ENCODE data around the gene ZNF792. TPM values are rescaled to one million over a fixed set of nuclear protein-coding genes. Genes with fewer than 3 reads are reported as not detected.

ZNF792 gene
- total RNA-seq, 2 donors from 2014 or later = 4.4 to 5.9 TPM

DNA sequence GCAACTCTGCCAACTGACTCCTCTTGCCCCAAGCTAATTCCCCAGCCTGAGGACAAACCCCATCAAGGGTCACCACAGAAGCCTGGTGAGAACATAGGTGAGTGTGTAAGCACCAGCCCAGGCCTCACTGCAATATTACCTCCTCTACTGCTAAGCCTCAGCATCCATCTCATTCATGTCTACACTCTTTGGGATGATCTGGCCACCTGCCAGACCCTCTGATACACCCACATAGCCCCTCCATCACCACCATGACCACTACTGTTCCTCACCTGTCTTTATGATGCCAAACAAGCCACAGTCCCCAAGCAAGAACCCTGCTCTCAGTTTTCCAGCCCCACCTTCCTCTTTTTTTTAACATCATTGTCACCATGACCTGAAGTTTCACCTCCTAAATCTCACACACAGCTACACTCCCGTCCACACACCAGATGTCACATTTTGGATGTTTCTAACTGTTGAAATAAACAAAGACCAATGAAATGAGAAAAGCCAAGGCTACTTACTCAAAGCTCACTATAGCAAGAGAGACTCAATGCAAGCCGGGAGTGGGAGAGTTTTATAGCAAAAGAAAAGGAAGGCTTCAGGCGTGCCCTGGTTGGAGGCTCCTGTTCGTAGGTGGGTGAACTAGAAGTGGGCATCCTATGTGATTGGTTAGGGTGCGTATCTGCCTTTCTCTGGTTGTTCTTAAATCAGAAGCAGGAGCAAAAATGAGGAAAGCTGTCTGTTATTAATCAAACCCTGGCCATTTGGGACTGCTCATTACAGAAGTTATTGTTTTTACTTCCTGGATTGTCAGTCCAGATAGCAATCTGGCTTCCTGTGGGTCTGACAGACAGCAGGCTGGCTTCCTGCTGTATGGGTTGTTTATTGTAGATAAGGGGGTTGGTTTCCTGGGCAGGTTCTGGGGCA, 2.0 kb downstream of the ZNF792 start:
- Histone ChIP-seq H3K27me3 (no peaks in the 10 kb centered on the region), H3K4me3 (peak overlapping the region in 1 of 2 donors; percentile 90), H3K27ac (peak overlapping the region in 1 of 2 donors; percentile 66), H3K9me3 (peaks cover 34 to 45% of the 10 kb centered on the region in 2 donors), H3K4me1 (peaks cover 0 to 23% of the 10 kb centered on the region in 2 donors), H3K36me3 (peaks cover 38% of the 10 kb centered on the region)
- DNase-seq (ENCODE audit: low spot score) = no peak
- TF ChIP-seq, protein P1, sequence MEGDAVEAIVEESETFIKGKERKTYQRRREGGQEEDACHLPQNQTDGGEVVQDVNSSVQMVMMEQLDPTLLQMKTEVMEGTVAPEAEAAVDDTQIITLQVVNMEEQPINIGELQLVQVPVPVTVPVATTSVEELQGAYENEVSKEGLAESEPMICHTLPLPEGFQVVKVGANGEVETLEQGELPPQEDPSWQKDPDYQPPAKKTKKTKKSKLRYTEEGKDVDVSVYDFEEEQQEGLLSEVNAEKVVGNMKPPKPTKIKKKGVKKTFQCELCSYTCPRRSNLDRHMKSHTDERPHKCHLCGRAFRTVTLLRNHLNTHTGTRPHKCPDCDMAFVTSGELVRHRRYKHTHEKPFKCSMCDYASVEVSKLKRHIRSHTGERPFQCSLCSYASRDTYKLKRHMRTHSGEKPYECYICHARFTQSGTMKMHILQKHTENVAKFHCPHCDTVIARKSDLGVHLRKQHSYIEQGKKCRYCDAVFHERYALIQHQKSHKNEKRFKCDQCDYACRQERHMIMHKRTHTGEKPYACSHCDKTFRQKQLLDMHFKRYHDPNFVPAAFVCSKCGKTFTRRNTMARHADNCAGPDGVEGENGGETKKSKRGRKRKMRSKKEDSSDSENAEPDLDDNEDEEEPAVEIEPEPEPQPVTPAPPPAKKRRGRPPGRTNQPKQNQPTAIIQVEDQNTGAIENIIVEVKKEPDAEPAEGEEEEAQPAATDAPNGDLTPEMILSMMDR (IDR thresholded peaks at IDR 0.05) = no peak

DNA sequence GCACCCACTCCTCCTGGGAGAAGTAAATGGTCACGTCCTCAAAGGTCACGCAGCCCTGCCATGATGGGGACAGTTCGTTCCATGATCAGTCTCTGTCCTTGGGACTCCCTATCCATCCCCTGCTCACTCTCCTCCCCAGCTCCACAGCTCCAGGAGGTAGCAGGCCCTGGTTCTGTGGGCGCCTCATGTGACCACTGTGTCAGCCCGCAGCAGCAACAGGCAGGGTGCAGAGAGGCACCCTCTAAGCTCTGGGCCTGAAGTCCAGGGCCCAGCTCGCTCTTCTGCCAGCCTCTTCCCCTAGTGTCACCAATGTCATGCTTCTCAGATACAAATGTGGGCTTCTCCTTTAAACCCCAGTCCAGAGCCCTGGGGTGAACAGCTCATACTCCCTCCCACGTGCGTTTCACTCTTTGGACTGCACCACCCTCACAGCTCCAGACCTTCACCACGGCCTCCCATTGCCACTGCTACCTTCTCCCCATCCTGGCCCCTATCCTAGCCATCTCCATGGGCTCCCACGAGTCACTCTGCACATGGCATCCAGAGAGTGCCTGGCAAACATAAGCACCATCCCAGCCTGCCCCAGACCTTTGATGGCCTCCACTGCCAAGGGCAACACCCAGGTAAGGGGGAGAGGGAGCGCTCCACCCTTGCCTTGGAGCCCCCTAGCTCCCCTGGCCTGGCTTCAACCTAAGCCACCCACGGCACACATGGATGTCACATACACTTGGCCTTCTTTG, 2.9 kb downstream of the ZNF792 start:
- no peak for DNase-seq (ENCODE audit: low spot score)
- H3K9me3 ChIP-seq = peaks cover 43 to 54% of the 10 kb centered on the region in 2 donors
- no peak overlapping the region for H3K27ac ChIP-seq
- TF ChIP-seq, protein P1 (IDR thresholded peaks at IDR 0.05) = no peak
- peaks cover 39% of the 10 kb centered on the region for H3K36me3 ChIP-seq
- H3K4me3 ChIP-seq = no peak overlapping the region
- peaks cover 0 to 23% of the 10 kb centered on the region in 2 donors for H3K4me1 ChIP-seq
- H3K27me3 ChIP-seq = no peaks in the 10 kb centered on the region

DNA sequence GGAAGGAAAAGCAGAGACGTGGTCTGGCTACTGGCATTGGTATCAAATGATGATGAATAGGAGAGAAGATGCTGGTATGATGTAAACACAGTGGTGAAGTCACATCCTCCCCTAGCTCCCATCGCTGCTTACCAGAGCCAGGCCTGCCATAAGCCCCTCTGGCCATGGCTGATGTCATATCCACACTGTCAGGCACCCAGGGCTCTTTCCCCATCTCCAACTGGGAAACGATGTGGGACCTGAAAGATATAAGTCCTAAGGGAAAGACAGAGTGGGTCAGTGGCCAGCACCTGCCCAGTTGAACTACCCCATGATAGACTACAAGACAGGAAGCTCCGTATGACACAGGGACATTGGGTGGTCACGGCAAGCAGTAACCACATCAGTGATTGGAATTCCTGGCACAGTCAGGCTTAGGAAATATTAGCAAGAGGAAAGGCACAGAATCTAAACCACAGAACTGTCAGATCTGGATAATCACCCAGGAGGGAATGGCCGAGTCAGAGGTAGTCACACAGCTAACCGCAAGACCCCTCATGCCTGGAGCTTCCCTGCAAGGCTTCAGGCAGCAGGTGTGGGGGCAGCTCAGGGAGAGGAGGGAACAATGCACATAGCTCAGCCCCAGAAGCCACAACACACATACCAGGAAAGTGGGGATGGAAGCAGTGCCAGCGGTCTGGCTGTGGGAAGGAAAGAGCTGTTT, 3.8 kb downstream of the ZNF792 start:
- H3K27ac ChIP-seq = no peak overlapping the region
- H3K9me3 ChIP-seq = peaks cover 43 to 62% of the 10 kb centered on the region in 2 donors
- TF ChIP-seq, protein P1 (IDR thresholded peaks at IDR 0.05) = no peak
- no peaks in the 10 kb centered on the region for H3K27me3 ChIP-seq
- H3K4me1 ChIP-seq = peaks cover 0 to 23% of the 10 kb centered on the region in 2 donors
- H3K36me3 ChIP-seq = peaks cover 39% of the 10 kb centered on the region
- DNase-seq (ENCODE audit: low spot score) = no peak
- no peak overlapping the region for H3K4me3 ChIP-seq

DNA sequence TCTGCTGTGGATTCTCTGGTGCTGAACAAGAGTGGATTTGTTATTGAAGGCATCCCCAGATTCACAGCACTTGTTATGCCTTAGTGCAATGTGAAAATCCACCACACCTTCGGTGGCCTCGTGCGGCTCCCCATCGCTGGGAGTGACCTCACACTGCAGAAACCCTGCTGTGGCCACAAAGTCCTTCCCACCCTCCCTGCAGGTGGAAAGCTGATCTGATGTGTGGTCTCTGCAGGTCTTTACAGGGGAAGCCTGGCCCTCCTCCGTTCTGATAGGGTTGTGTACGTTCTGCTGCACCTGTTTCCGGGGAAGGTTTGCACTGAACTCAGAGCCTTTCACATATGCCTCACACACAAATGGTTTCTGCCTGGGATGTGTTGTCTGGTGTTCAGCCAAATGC, 5.0 kb downstream of the ZNF792 start:
- no peak for DNase-seq (ENCODE audit: low spot score)
- peaks cover 43 to 73% of the 10 kb centered on the region in 2 donors for H3K9me3 ChIP-seq
- TF ChIP-seq, protein P1 (IDR thresholded peaks at IDR 0.05) = no peak
- H3K4me1 ChIP-seq = peaks cover 0 to 20% of the 10 kb centered on the region in 2 donors
- no peaks in the 10 kb centered on the region for H3K27me3 ChIP-seq
- no peak overlapping the region for H3K4me3 ChIP-seq
- peaks cover 39% of the 10 kb centered on the region for H3K36me3 ChIP-seq
- no peak overlapping the region for H3K27ac ChIP-seq

DNA sequence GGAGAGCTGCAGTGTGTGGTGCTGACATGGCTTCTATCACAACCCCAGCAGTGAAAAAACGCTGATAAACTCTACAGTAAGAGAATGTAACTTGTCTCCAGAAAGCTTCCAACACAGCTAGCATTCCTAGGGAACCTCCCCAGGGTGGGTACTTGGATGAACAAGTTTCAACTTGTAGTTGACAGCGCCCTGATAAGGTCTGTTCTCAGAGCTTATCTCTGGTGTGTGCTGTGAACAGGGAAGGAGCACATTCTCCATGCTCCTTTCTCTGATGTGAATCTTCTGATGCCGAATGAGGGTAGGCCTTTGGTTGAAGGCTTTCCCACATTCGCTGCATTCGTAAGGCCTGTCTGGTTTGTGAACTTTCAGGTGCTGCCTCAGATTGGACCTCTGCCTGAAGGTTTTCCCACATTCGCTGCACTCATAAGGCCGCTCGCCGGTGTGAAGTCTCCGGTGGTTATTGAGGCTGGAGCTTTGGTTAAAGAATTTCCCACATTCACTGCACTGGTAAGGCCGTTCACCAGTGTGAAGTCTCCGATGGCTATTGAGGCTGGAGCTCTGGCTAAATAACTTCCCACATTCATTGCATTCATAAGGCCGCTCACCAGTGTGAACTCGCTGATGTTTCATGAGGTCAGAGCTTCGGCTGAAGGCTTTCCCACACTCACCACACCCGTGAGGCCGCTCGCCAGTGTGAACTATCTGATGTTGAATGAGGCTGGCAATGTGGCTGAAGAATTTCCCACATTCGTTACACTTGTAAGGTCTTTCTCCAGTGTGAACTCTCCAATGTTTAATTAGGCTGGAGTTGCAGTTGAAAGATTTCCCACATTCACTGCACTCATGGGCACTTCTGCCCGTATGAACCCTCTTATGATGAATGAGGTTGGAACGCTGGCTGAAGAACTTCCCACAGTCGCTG, 5.9 kb downstream of the ZNF792 start:
- TF ChIP-seq, protein P1 (IDR thresholded peaks at IDR 0.05) = no peak
- no peak overlapping the region for H3K4me3 ChIP-seq
- H3K27ac ChIP-seq = no peak overlapping the region
- H3K27me3 ChIP-seq = no peaks in the 10 kb centered on the region
- peaks cover 39% of the 10 kb centered on the region for H3K36me3 ChIP-seq
- peaks cover 0 to 16% of the 10 kb centered on the region in 2 donors for H3K4me1 ChIP-seq
- peaks cover 47 to 83% of the 10 kb centered on the region in 2 donors for H3K9me3 ChIP-seq
- DNase-seq (ENCODE audit: low spot score) = no peak
